Ovary (tissue), 9 donors: Measurements from ENCODE around the gene CAMTA1. TPM values are rescaled to one million over a fixed set of nuclear protein-coding genes. Genes with fewer than 3 reads are reported as not detected.

ENCODE experiments used
- DNase-seq, 5 donors: peaks; one replicate each; pipeline ENCODE4 v3.0.0-alpha.2; 2019 to 2020
- H3K27ac ChIP-seq, 2 donors: fragments of 200-600 bp; one replicate each; pipeline versions ENCODE4 v1.5.1 to v1.8.0; 2019 to 2022
- H3K27me3 ChIP-seq: fragments of 200-600 bp; one replicate; pipeline ENCODE4 v1.8.0; 2022
- H3K36me3 ChIP-seq: fragments of 200-600 bp; sonication (generic); one replicate; pipeline ENCODE4 v1.5.1; 2019
- H3K4me1 ChIP-seq: one replicate; pipeline ENCODE4 v1.8.1; 2013; ENCODE audit warnings: mild to moderate bottlenecking, moderate library complexity; ENCODE audit not compliant: insufficient read depth
- H3K4me3 ChIP-seq: fragments of 200-600 bp; sonication (generic); one replicate; pipeline ENCODE4 v1.5.1; 2017
- H3K9me3 ChIP-seq, 2 donors: fragments of 200-600 bp in 1 of 2; sonication (generic) in 1 of 2; one replicate each; pipeline versions ENCODE4 v1.5.1 to v1.8.1; 2013 to 2019; ENCODE audit warnings: mild to moderate bottlenecking in 1 of 2, moderate library complexity in 1 of 2
- EP300 ChIP-seq: sonication (generic); formaldehyde crosslinking; IDR thresholded peaks from one replicate; pipeline ENCODE4 v1.6.1; 2017; ENCODE audit warnings: antibody characterized with exemption
- POLR2A ChIP-seq: fragments of 450-650 bp; IDR thresholded peaks from one replicate; pipeline ENCODE4 v1.6.1; 2017; ENCODE audit warnings: antibody characterized with exemption, mild to moderate bottlenecking, moderate library complexity
- WGBS, 3 donors: extraction: QIAGEN DNeasy Blood & Tissue Kit in 1 of 3; methylation state at CpG; one replicate each; pipeline versions ENCODE4 v1.1.5 to v1.1.7; 2013 to 2017; 5-methylcytosine and 5-hydroxymethylcytosine counted together
- intact Hi-C, 4 donors: fragments of 100-400 bp; cut with DNase I; formaldehyde crosslinking; loops; one replicate each; pipeline versions ENCODE4 v1.11.0 to v1.15.1; 2022 to 2023
- polyA plus RNA-seq, 2 donors: library from polyadenylated mRNA; stranded (reverse); fragments of 200-250 nt in 1 of 2; fragments of 350-450 nt in 1 of 2; fragmentation: Illumina TruSeq in 1 of 2; extraction: RNeasy Lipid Tissue Mini Kit (QIAGEN cat#74804) in 1 of 2; gene quantifications; one replicate each; pipeline ENCODE4 v1.2.3, GENCODE V29; 2013 to 2014
- total RNA-seq, 7 donors: library from RNA; depleted of rRNA in 2 of 7; stranded (reverse); fragments of >200 nt in 2 of 7; fragmentation: NEBNext Ultra II Directional in 3 of 7; extraction: Animal tissue kit (Norgen Biotek cat#: 25700) in 3 of 7; gene quantifications; one replicate each; pipeline versions ENCODE4 v1.1.0 to v1.2.4, GENCODE V29; 2016 to 2023
- TF ChIP-seq, protein P1 (sequence below), 3 donors: fragments of 450-650 bp in 2 of 3; fragments of 200-600 bp in 1 of 3; IDR thresholded peaks; one replicate each; pipeline versions ENCODE4 v1.5.1 to v1.8.0; 2016 to 2022; ENCODE audit warnings: antibody characterized with exemption in 3 of 3, mild to moderate bottlenecking in 1 of 3
- donor health status: DM: no; HTN: no; CAD: no; lungs with moderate emphysema.
- donor health status: DM: no; HTN: no; CAD: no.
- donor health status: Bipolar disorder and iron deficiency.
- donor health status: DM: yes; HTN: yes; CAD: no.
- donor health status: DM: no; HTN: no; CAD: no.
- donor health status: DM: yes; HTN: yes; CAD: no.

The CAMTA1 gene
- total and polyA plus RNA-seq, 9 donors = 51.1 to 150 (median 67.4) TPM

DNA sequence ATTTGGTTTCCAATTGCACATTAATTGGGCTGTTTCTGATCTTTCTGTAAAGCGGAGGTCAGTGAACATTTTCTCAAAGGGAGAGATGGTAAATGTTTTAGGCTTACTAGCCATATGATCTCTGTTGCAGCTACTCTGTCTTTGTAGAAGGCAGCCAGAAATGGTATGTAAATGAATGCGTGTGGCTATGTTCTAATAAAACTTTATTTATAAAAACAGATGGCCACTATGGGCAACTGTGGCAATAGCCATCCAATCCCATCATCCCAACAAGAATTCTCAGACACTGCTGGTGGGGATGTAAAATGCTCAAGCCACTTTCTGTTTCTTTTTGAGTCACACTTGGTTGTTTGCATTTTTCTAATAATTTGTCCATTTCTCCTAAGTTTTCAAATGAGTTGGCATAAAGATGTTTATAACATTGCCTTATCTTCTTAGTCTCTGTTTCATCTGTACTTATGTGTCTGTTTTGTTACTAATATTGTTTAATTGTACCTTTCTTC lies 537.1 kb downstream of the CAMTA1 start:
- DNase-seq = no peak
- WGBS, 3 donors = 93 to 97% (median 95%) methylated on average over 2 of the region's 2 CpGs
- Histone ChIP-seq H3K36me3 (no peaks in the 10 kb centered on the region), H3K4me3 (no peak overlapping the region), H3K27ac (no peak overlapping the region), H3K9me3 (no peaks in the 10 kb centered on the region), H3K27me3 (no peaks in the 10 kb centered on the region), H3K4me1 (no peaks in the 10 kb centered on the region)
- intact Hi-C loops = no loop called here
- TF ChIP-seq POLR2A (no peak), EP300 (no peak)
- TF ChIP-seq, protein P1, sequence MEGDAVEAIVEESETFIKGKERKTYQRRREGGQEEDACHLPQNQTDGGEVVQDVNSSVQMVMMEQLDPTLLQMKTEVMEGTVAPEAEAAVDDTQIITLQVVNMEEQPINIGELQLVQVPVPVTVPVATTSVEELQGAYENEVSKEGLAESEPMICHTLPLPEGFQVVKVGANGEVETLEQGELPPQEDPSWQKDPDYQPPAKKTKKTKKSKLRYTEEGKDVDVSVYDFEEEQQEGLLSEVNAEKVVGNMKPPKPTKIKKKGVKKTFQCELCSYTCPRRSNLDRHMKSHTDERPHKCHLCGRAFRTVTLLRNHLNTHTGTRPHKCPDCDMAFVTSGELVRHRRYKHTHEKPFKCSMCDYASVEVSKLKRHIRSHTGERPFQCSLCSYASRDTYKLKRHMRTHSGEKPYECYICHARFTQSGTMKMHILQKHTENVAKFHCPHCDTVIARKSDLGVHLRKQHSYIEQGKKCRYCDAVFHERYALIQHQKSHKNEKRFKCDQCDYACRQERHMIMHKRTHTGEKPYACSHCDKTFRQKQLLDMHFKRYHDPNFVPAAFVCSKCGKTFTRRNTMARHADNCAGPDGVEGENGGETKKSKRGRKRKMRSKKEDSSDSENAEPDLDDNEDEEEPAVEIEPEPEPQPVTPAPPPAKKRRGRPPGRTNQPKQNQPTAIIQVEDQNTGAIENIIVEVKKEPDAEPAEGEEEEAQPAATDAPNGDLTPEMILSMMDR (IDR thresholded peaks at IDR 0.05) = no peak

DNA sequence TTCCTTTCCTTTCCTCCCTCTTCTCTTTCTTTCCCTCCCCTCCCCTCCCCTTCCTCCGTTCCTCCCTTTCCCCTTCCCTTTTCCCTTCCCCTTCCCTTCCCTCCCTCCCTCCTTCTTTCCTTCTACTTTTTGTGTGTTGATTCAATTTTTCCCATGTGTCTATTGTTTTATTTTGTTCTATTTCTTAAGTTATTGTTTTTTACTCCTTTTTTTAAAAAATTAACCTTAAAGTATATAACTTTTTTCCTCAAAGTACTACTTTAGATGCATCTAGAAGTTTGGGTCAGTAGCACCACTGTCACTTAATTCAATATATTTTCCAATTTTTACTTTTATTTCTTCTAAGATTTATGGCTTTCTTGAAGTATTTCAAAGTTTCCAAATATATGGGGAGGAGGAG lies 537.7 kb downstream of the CAMTA1 start:
- Histone ChIP-seq H3K4me3 (no peak overlapping the region), H3K27me3 (no peaks in the 10 kb centered on the region), H3K36me3 (no peaks in the 10 kb centered on the region), H3K4me1 (no peaks in the 10 kb centered on the region), H3K9me3 (no peaks in the 10 kb centered on the region), H3K27ac (no peak overlapping the region)
- TF ChIP-seq, protein P1 (IDR thresholded peaks at IDR 0.05) = no peak
- TF ChIP-seq EP300 (no peak), POLR2A (no peak)
- WGBS, 3 donors = 55 to 61% (median 56%) methylated on average over 1 of the region's 1 CpG
- intact Hi-C loops = no loop called here
- DNase-seq = no peak

DNA sequence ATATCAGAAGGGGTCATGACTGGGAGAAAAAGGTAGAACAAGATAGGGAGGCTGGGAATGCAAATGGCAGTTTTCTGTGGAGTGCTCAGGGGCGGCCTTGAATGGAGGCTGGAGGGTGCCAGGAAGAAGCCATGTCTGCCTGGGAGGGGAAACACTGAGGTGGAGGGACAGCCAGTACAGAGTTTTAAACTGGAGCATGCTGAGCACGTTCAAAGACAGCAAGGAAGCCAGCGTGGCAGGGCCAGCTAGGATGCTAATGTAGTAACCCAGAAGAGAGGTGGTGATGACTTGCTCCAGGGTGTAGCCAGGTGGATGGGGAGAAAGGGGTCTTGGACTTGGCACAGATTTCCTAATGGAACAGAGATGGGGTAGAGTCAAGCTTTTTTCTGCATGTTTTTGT lies 540.0 kb downstream of the CAMTA1 start:
- WGBS, 3 donors = 86 to 88% (median 87%) methylated on average over 3 of the region's 3 CpGs
- no peaks in the 10 kb centered on the region for H3K36me3 ChIP-seq
- no peak for TF ChIP-seq POLR2A
- no peak for TF ChIP-seq EP300
- intact Hi-C loops = no loop called here
- H3K9me3 ChIP-seq = no peaks in the 10 kb centered on the region
- H3K27ac ChIP-seq = no peak overlapping the region
- H3K4me3 ChIP-seq = no peak overlapping the region
- no peaks in the 10 kb centered on the region for H3K27me3 ChIP-seq
- DNase-seq = no peak
- H3K4me1 ChIP-seq = no peaks in the 10 kb centered on the region

DNA sequence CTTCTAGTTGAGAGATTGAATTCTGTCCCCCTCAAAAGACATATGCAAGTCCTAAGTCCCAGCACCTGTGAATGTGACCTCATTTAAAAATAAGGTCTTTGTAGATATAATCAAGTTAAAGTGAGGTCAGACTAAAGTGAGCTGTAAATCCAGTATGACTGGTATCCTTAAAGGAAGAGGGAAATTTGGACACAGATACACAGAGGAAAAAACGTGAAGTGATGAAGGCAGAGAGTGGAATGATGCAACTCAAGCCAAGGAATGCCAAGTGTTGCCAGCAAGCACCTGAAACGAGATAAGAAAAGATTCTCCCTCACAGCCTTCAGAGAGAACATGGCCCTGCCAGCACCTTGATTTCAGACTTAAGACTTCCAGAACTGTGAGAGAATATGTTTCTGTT lies 541.1 kb downstream of the CAMTA1 start:
- Histone ChIP-seq H3K27ac (no peak overlapping the region), H3K9me3 (no peaks in the 10 kb centered on the region), H3K36me3 (no peaks in the 10 kb centered on the region), H3K4me1 (no peaks in the 10 kb centered on the region), H3K4me3 (no peak overlapping the region), H3K27me3 (no peaks in the 10 kb centered on the region)
- DNase-seq = no peak
- intact Hi-C loops = no loop called here
- TF ChIP-seq, protein P1 (IDR thresholded peaks at IDR 0.05) = no peak
- TF ChIP-seq POLR2A (no peak), EP300 (no peak)
- 54 to 62% (median 60%) methylated on average over 2 of the region's 2 CpGs for WGBS, 3 donors

DNA sequence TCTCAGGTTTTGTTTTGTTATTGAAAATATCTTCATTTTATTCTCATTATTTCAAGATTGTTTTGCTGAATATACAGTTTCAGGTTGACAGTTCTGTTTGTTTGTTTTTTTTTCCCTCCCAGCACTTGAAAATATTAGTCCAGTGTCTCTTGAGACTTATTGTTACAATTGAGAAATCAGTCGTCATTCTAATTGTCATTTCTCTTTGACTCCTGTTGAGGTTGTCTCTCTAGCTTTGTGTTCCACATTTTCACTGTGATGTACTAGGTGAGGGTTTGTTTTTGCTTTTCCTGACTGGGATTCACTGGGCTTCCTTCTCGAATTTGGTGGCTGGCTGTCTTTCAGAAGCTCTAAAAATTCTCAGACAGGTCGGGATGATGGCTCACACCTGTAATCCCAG lies 542.6 kb downstream of the CAMTA1 start:
- no peaks in the 10 kb centered on the region for H3K4me1 ChIP-seq
- no peak for TF ChIP-seq EP300
- TF ChIP-seq, protein P1 (IDR thresholded peaks at IDR 0.05) = no peak
- TF ChIP-seq POLR2A = no peak
- no peak overlapping the region for H3K4me3 ChIP-seq
- intact Hi-C loops = no loop called here
- WGBS, 3 donors = 77 to 85% (median 82%) methylated on average over 3 of the region's 3 CpGs
- no peaks in the 10 kb centered on the region for H3K36me3 ChIP-seq
- no peaks in the 10 kb centered on the region for H3K27me3 ChIP-seq
- DNase-seq = no peak
- no peaks in the 10 kb centered on the region for H3K9me3 ChIP-seq
- H3K27ac ChIP-seq = no peak overlapping the region
